DMS114 treated with DMSO at 0.1 percent for 48 hours (cell line): Measurements from ENCODE around the gene MUC20.
"Not testable (repeated sequence)": the region's sequence is repeated elsewhere in the genome, so short reads cannot be mapped to it uniquely, and the experiment has no call there.

Source experiments
- DNase-seq: peaks from one replicate; lab custom pipeline; 2025; ENCODE audit not compliant: unreplicated experiment; lab: John Stamatoyannopoulos, UW

MUC20 gene

GRCh38 chr3:195769551-195769950, 48.8 kb downstream of the MUC20 start:
- DNase-seq: no peak

DNA sequence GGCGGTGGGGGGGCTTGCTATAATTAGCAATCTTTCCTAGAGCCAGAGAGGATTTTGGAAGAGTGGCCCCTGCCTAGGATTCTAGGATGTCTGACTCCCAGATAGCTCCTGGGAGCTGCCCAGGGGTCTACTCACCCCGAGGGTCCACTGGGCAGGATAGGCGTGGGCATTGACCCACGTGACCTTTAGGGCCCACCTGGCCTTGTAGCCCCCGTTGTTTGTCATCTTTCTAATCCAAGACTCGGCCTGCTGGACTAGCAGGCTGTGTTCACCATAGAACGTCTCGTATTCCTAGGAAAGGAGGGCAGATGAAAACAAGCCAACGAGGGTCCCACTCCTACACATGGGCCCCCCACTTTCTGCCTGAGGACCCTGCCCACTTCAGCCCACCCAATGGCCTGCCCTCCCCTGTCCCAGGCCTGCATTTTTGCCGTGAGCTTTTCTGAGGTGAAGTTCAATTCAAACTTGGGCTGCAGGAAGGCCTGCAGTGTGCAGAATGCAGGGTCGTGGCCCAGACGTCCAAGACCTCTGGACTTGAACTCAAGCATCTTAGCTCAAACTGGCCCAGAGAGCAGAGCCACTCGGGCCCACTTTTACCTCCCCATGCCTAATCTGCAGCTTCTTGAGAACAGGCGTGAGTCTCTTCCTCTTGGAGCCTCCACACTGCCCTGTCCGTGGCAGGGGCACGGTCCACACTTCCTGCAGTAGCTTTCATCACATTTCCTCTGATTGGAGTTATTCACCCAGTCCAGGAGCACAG, 49.5 kb downstream of the MUC20 start:
- DNase-seq: no peak

- DNase-seq: not testable (repeated sequence)
Measured at GRCh38 chr3:195770841-195771645, 50.3 kb downstream of the MUC20 start.

DNA sequence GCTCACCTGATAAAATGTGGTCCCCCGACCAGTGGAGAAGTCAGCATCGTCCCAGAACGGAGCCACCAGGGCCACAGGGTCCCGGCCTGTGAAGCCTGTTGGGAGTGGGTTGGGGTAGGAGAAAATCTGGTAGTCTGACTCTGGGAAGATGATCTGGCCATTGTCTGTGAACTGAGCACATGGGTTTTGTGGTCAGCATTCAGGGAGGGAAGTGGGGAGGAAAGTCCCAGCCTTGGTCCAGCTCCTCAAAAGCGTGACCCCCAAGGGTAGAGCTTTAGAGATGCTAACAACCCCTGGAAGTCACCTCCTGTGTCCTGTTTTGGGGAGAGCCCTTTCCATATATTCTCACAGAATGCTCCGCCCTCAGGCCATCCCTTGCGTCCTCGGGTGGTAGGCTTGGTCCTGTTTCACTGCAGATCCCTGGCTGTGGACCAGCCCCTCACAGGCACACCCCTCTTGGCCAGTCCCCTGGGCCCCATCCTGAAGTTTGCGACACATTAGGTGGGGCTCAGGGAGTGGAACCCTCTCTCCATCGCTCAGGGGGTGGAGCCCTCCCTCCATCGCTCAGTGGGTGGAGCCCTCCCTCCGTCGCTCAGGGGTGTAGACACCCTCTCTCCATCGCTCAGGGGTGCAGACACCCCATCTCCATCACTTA, 51.0 kb downstream of the MUC20 start:
- no peak for DNase-seq

DNA sequence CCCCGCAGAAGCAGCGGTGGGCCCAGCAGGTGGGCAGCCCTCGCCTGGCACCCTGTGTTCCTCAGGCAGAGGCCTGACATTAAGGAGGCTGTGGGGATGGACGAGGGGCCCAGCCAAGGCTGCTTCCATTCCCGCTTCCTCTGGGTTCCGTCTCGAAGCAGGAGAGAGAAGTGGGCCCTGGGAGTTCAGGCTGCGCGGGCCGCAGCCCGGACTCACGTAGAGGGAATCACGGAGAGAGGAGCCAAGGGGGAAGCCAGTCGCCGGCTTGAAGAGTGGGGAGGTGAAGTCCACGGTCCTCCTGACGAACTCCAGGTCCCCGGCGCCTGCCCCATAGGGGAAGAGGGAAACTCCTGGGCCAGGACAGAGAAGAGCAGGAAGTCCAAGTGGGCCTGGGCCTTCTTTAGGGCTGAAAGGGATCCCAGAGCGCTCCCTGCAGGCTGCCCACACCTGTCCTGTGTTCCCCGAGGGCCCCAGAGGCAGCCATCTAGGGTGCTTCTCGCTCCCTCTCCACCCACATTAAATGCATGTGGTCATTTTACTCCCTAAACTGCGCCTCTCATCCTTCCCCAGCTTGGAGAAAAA, 53.3 kb downstream of the MUC20 start:
- no peak for DNase-seq

GRCh38 chr3:195774917-195775316, 54.1 kb downstream of the MUC20 start:
- peak; percentile 14 for DNase-seq

DNA sequence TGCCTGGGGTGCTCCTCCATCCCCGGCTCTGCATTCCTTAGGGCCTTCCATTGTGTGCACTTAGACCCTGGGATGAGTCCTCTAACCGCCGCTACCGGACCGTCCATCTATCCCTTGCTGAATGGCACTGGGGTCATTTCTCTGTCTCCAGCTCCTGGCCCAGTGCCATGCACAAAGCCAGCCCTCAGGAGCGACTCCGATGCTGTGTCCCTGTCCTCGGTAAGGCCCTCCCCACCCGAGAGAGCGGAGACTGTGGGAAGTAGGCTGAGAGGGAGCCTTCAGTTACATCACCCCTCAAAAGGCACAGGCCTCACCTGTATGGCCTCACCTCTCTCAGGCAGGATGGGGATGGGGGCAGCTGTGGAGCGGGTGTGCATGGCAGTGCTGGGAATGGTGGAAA, 57.2 kb downstream of the MUC20 start:
- DNase-seq: no peak

DNA sequence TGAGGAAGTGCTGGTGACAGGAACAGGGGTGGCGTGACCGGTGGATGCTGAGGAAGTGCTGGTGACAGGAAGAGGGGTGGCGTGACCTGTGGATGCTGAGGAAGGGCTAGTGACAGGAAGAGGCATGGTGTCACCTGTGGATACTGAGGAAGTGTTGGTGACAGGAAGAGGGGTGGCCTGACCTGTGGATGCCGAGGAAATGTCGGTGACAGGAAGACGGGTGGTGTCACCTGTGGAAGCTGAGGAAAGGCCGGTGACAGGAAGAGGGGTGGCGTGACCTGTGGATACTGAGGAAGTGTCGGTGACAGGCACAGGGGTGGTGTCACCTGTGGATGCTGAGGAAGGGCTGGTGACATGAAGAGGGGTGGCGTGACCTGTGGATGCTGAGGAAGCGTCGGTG, 60.5 kb downstream of the MUC20 start:
- DNase-seq: not testable (repeated sequence)
